OCI-LY3 (cell line): ENCODE data around the gene TLE6.

Experiments
- CTCF ChIP-seq: fragments of 200-600, 300-600 bp; sonication (generic); IDR thresholded peaks from 2 replicates; pipeline ENCODE4 v1.5.1; 2014; ENCODE audit warnings: antibody characterized with exemption, low read length, low read depth
- EZH2phosphoT487 ChIP-seq: fragments of 200-600 bp; shearing (Covaris generic); IDR thresholded peaks from 2 replicates; pipeline ENCODE4 v1.6.1; 2018; ENCODE audit warnings: antibody characterized with exemption, mixed run types, low read depth

DNA sequence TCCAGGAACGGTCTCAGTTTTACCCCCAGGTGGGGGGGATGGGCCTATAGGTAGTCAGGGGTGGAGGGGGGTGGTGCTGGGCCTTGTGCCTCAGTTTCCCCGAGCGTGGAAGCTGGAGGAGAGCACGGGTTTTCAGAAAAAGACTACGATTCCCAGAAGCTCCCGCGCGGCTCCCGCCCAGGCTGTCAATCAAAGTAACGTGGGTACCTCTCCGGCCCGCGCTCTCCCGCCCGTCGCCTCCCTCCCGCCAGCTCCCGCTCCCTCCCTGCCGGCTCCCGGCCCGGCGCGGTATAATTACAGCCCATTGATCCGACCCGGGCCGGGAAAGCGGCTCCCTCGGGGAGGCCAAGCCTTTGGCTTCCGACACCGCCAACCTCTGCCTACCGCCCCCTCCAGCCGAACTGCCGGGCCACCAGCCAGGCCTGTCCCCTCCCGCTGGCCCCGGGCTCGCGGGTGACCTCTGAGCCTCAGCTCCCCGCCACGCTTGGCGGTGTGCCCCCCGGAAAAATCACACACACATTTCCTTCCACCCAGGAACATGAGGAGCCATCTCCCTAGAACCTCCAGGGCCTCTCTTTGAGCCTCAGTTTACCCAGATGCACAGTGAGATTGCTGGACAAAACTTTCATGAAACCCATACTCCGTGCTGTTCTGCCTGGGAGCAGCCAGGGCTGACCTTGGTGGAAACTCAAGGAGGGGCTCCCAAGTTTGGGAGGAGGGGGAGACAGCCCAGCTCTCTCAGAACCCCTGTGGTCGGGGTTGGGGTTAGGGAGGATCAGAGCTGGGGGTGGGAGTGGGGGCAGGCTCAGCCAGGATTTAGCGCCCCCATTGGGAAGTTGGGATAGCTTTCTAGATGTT lies 59.0 kb downstream of the TLE6 start:
- TF ChIP-seq CTCF, result peak; percentile 25; the same call in 1 of the 2 replicates
- no peak for TF ChIP-seq EZH2phosphoT487
